ENCODE results near the gene HCN2.

GRCh38 chr19:651114-651818 lies 61.6 kb downstream of the HCN2 start:
- TF ChIP-seq CTCF (conservative IDR thresholded peaks at IDR 0.05): no peak
- no peak for TF ChIP-seq EZH2 (IDR thresholded peaks at IDR 0.05; ENCODE audit: low read depth)

Data from PC-9 (cell line).